ENCODE measurements around the gene SRP72.
"Not testable (repeated sequence)": the region's sequence is repeated elsewhere in the genome, so short reads cannot be mapped to it uniquely, and the experiment has no call there.

Gene SRP72

DNA sequence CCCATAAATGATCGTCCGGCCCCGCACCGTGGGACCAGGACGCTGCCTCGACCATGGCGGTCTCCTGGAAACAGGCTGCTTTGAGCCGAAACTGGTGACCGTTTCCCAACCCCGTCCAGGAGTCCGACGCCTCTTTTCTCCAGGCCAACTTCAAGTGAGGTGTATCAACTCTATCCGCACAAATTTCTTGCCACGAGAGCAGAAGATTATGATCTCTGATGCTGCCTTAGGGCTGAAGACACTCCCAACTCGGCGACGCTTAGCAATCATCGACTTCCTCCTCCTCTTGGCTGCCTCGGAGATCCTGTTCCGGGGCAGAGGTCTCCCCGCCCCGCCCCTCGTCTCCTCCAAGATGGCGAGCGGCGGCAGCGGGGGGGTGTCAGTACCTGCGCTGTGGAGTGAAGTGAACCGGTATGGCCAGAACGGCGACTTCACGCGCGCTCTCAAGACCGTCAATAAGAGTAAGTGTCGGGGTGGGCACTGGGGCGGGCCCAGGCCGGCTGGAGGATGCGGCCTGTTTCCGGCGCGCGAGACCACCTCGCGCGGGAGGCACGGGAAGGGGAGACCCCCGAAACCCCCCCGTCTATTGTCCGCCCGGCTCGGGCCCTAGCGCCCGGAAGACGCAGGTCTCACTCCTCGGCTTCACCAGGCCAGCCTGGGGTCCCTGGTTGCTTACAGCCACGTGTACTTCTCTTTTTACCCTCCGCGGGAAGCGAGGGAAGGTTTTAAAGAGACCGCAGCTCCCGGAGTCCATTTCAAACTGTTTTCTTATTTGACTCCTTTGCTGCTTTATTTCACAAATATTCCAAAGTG is at the start of gene SRP72:
Gene SRP72 (plus strand): TSS at position 334 of the 813 bp plus-strand sequence. CDS start 19 bp downstream, at position 353.
- DNase-seq (ENCODE audit: low read depth in 2 of 2), result peak; percentile 63 to 67

GRCh38 chr4:56424176-56424575 is 43.2 kb upstream of the SRP72 start:
- DNase-seq (ENCODE audit: low read depth in 2 of 2), result no peak

GRCh38 chr4:56424697-56425514 is 42.5 kb upstream of the SRP72 start:
- no peak for DNase-seq (ENCODE audit: low read depth in 2 of 2)

DNA sequence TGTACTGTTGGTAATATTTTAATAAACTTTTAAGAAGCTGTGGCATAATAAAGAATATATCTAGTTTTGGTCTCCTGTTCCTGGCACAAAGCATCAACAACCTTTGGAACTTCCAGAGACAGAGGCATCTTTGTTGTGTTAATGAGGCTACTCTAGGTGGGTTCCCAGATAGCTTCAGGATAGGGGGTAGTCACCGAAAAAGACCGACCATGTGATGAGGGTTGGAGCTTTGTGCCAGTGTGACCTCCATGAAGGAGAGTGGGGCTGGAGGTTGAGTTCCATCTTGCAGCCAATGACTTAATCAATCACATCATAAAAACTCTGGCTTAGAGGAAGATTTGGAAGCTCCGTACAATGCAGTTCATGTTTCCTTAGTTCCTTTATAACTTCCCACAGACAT is 41.9 kb upstream of the SRP72 start:
- DNase-seq (ENCODE audit: low read depth in 2 of 2), result no peak

- DNase-seq (ENCODE audit: low read depth in 2 of 2), result no peak
Measured at GRCh38 chr4:56426273-56426672, 41.1 kb upstream of the SRP72 start.

DNA sequence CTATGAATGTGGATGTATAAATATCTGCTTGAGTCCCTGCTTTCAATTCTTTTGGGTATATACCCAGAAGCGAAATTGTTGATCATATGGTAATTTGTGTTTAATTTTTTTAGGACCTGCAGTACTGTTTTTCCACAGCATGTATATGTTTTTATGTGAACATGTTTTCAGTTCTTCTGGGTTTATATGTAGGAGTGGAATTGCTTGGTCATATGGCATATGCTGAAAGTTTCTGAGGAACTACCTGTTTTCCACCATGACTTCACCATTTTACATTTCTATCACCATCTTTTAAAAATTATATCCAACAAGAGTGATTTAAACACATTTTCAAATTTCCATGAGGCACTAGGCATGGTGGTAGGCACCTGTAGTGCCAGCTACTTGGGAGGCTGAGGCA is 40.2 kb upstream of the SRP72 start:
- DNase-seq (ENCODE audit: low read depth in 2 of 2), result no peak

- DNase-seq (ENCODE audit: low read depth in 2 of 2), result no peak
Measured at GRCh38 chr4:56430203-56430602, 37.2 kb upstream of the SRP72 start.

- no peak for DNase-seq (ENCODE audit: low read depth in 2 of 2)
Measured at GRCh38 chr4:56433280-56433679, 34.1 kb upstream of the SRP72 start.

DNA sequence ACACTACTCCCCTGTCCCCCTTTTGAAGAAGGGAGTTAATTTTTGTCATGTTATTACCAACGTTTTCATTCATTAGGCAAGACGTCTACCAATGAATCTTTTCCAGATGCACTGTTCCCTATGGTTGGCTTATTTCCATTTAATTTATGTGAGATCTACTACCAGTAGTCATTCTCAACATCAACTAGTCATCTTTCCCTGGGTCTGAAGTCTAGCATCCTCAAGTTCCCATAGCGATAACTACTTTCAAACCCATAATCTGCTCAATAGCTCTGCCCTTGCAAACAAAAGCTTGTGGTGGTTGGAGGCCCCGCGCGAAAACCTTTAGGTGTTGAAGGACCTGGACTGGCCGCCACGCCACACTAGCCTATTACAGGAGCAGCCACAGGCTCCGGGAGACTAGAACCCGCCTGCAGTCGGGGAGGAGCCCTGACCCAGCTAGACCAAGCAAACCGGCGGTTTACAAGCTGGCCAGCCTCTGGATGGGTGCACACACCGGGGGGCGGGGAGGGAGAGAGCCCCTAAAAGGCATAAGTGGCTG is 32.7 kb upstream of the SRP72 start:
- peak; percentile 7 to 11 for DNase-seq (ENCODE audit: low read depth in 2 of 2)

DNA sequence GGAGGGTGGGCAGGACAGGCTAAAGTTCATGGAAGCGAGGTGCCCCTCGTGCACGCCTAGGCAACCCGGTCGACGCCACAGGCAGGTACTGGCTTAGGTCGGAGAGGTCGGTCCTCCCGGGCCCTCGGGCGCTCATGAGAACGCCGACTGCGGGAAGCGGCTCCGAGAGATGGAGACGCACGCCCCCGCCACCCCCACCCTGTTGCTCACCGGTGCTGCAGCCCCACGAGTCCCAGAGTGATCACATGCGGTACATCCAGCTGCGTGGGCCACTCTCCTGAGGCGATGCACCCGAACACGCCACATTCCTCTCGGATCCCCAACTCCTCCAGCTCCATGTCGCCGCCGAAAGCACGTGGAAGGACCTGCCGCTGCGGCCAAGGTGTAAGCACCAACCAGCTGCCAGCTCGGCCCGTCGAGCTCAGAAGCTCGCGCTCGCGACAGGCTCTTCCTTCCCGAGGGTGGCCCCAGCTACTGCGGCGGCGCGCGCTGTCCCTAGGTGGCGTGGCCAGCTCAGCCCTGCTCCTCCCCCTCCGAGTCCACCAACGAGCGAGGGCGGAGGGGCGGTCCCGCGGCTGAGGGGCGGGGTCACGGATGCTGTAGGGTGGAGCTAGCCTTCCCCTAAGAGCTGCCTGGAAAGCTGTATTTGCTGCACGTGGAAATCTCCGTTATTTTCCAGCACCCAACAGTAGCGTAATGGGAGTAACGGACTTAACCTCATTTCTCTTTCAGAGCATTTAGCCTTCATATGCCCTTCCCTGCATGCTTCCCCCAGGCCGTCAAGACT is 32.1 kb upstream of the SRP72 start, which contains the start of gene PPAT:
Gene PPAT (minus strand): TSS at position 476 of the 787 bp plus-strand sequence. CDS start 138 bp downstream, at position 338.
- peak; percentile 95 for DNase-seq (ENCODE audit: low read depth in 2 of 2)

DNA sequence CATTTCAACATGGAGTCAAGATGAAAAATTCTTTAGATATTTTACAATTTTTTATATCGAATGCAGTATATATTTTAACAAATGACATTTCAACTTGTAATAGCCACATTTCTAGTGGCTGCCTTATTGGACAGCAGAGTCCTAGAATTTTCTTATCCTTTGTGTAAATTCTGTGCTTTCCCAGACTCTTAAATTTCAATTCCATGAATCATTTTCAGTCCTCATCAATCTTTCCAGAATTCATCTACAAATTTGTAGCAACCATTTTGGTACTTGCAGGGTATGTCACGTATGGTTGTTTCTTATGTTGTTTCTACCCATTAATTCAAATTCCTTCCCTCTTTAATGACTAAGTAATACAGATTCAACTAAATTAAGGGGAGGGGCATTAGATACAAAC is 28.7 kb upstream of the SRP72 start:
- no peak for DNase-seq (ENCODE audit: low read depth in 2 of 2)

DNA sequence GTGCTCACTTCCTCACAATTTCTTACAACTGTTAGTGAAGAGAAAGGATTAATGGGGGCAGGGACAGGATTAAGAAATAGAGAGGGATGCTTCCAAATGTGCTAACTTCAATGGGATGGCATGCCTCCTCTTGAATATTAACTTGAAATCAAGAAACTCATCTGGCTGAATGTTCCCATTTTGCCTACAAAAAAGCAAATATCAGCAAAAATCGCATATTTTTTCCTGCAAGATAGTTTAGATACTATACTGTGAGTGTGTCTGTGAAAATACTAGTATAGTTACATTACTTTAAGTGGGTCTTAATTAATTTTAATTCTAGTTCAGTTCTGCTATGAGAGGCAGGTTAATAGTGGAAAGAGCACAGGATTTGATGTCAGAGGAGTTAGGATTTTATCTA is 26.4 kb upstream of the SRP72 start:
- DNase-seq (ENCODE audit: low read depth in 2 of 2), result no peak

DNA sequence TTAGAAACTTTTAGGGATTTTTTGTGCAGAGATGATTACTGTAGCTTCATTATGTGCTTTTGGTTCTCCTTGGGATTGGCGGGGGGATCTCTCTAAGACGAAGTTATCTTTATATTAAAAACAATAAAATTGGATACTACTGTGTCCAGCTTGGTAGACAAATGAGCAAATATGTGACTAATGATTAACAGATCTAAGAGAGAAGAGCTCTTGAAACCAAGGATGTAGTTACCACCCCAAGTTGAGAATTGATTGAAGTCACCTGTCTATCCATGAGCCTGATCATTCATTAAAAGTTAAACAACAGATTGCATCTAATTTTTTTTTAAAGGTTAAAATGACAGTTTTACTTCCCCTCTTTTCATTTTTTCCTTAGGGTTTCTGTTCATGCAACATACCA is 22.7 kb upstream of the SRP72 start:
- DNase-seq (ENCODE audit: low read depth in 2 of 2), result no peak

DNA sequence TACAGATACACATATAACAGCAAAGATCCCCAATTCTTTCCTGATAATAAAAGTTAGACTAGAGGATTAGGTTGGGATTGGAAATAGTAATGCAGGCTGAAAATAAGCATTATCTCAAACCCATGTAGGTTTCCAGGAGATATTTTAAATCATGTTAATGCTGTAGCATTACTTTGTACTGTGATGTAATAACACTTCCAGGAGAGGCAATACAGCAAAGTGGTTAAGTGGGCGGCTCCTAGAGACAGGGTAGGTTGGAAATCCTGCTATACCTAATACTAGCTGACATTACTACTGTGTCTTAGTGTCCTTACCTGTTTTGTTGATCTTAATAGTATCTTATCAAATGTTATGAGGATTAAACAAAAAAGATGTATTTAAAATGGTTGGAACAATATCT is 21.7 kb upstream of the SRP72 start:
- no peak for DNase-seq (ENCODE audit: low read depth in 2 of 2)

- no peak for DNase-seq (ENCODE audit: low read depth in 2 of 2)
Measured at GRCh38 chr4:56448301-56448700, 19.1 kb upstream of the SRP72 start.

- DNase-seq (ENCODE audit: low read depth in 2 of 2), result not testable (repeated sequence)
Measured at GRCh38 chr4:56449475-56449874, 17.9 kb upstream of the SRP72 start.

- no peak for DNase-seq (ENCODE audit: low read depth in 2 of 2)
Measured at GRCh38 chr4:56450342-56450741, 17.1 kb upstream of the SRP72 start.

DNA sequence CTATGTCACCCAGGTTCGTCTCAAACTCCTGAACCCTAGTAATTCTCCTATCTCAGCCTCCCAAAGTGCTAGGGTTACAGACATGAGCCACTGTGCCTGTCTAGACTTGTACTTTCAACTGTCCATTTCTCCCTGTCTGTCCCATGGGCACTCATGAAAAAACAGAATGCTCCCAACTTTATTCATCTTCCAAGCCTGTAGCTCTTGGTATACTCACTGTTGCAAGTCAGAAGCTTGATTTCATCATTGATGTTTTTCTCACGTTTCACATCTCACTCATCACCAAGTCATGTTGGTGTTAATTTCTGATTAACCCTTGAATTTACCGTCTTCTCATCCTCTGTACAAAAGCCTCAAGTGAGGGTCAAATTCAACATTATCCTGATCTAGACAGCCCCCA is 7.3 kb upstream of the SRP72 start:
- DNase-seq (ENCODE audit: low read depth in 2 of 2), result no peak

DNA sequence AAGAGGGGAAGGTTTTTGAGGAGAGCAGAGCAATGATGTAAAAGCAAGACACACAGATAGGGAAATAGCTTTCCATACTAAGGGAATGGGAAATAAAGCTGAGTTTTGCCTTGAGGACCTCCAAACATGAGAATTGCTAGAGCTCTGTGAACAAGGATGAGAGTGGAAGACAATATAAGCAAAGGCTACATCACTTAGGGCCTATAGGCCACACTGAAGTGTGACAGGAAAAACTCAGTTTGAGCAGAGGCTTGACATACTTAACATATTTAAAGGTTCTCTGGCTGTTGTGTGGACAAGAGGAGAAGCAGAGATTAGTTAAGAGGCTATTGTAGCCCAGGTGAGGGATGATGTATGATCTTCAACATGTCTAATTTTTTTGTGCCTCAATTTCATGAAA is 5.3 kb upstream of the SRP72 start:
- DNase-seq (ENCODE audit: low read depth in 2 of 2), result no peak

DNA sequence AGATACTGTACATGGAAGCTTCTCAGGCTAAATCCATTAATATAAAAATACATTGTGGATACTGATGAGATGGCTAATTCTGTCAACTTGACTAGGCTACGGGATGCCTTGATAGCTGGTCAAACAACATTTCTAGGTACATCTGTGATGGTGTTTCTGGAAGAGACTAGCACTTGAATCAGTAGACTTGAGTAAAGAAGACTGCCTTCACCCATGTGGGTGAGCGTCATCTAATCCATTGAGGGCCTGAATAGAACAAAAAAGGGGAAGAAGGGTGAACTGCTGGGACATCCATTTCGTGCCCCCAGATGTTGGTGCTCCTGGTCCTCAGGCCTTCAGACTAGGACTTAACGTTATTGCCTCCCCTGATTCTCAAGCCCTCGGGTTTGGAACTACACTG is 3.7 kb upstream of the SRP72 start:
- DNase-seq (ENCODE audit: low read depth in 2 of 2), result no peak

GRCh38 chr4:56464581-56464980 is 2.8 kb upstream of the SRP72 start:
- DNase-seq (ENCODE audit: low read depth in 2 of 2), result no peak

Data from fibroblast of skin of left quadriceps (primary cell).